ENCODE measurements around the gene TUBA4B. TPM values are rescaled to one million over a fixed set of nuclear protein-coding genes. Genes with fewer than 3 reads are reported as not detected.

The TUBA4B gene
- total RNA-seq, 1 experiment from 2014 or later = not detected

GRCh38 chr2:219230059-219230540 is 22.9 kb upstream of the TUBA4B start:
- H3K27ac Mint-ChIP-seq = peak overlapping the region; percentile 99 to 100 (median 99)

More at GRCh38 chr2:219230059-219230540, 22.9 kb upstream of the TUBA4B start:
- no peaks in the 10 kb centered on the region; a peak in 1 of 5 replicates for H3K9me3 Mint-ChIP-seq
- H3K79me1 ChIP-seq (ENCODE audit: insufficient read depth, low read depth, low read length, poor library complexity, severe bottlenecking) = no peaks in the 10 kb centered on the region
- no peaks in the 10 kb centered on the region for H3K23me2 ChIP-seq (ENCODE audit: insufficient read length, low read depth, low read length, poor library complexity, severe bottlenecking)
- H3K27ac ChIP-seq (ENCODE audit: insufficient read length, low read depth, low read length) = peak overlapping the region; percentile 29
- H3K4ac ChIP-seq (ENCODE audit: low read depth, low read length) = no peak overlapping the region
- no peak overlapping the region for H3K23ac ChIP-seq (ENCODE audit: insufficient read length, low read depth, low read length)
- H3K36me3 Mint-ChIP-seq (ENCODE audit: insufficient read depth in 1 of 3, low read depth in 3 of 3) = peaks cover 21 to 54% (median 48%) of the 10 kb centered on the region in 3 experiments
- no peak overlapping the region for H3K18ac ChIP-seq (ENCODE audit: insufficient read length, low read depth, low read length)
- H2BK5ac ChIP-seq (ENCODE audit: insufficient read length, low read length) = no peak overlapping the region
- H3K56ac ChIP-seq (ENCODE audit: insufficient read length, low read depth, low read length) = no peak overlapping the region
- no peak overlapping the region for H2BK12ac ChIP-seq (ENCODE audit: insufficient read length, low read depth, low read length)
- no peaks in the 10 kb centered on the region for H3K27me3 ChIP-seq (ENCODE audit: insufficient read depth, low read length)
- H3K4me3 Mint-ChIP-seq = peak overlapping the region; percentile 96 to 99
- H4K5ac ChIP-seq (ENCODE audit: insufficient read length, low read depth, low read length) = no peak overlapping the region
- H3K9ac ChIP-seq (ENCODE audit: extremely low read depth, insufficient read length, low read length) = peak overlapping the region; percentile 79
- H3K4me1 Mint-ChIP-seq = peaks cover 11% of the 10 kb centered on the region in 2 experiments
- H3K4me2 ChIP-seq (ENCODE audit: insufficient read depth, insufficient read length, low read length) = peak overlapping the region; percentile 77
- no peaks in the 10 kb centered on the region for H3K9me3 ChIP-seq (ENCODE audit: control insufficient read depth, low read depth, low read length)
- H3K79me2 ChIP-seq (ENCODE audit: insufficient read depth, low read length) = 0 out of 2 replicates have a peak, but pooled peaks cover 2% of the 10 kb centered on the region
- 0 out of 2 replicates have a peak overlapping the region, but pooled peaks have one; percentile 10 for H3K14ac ChIP-seq (ENCODE audit: insufficient read depth, low read length)
- H2BK15ac ChIP-seq (ENCODE audit: low read depth, low read length) = no peak overlapping the region
- H4K91ac ChIP-seq (ENCODE audit: insufficient read length, low read depth, low read length) = no peak overlapping the region
- H3T11ph ChIP-seq (ENCODE audit: low read length) = no peak overlapping the region
- WGBS (ENCODE audit: extremely low coverage, insufficient read length, low lambda C conversion rate) = no CpG with 5 or more reads among the region's 24 CpGs
- H4K20me1 ChIP-seq (ENCODE audit: control insufficient read depth, insufficient read depth, insufficient read length) = no peaks in the 10 kb centered on the region
- no peak overlapping the region for H4K8ac ChIP-seq (replicated peaks; ENCODE audit: insufficient read length, low read depth, low read length)
- H2BK20ac ChIP-seq (ENCODE audit: low read depth, low read length, poor library complexity, severe bottlenecking) = no peak overlapping the region
- no peak for TF ChIP-seq CTCF (conservative IDR thresholded peaks at IDR 0.05)
- H2BK120ac ChIP-seq (ENCODE audit: low read depth, low read length, poor library complexity, severe bottlenecking) = no peak overlapping the region
- peak; percentile 51 for DNase-seq
- H2AFZ ChIP-seq (ENCODE audit: low read length) = no peak overlapping the region
- H3K4me1 ChIP-seq (ENCODE audit: insufficient read depth, low read length) = no peaks in the 10 kb centered on the region
- no peak overlapping the region for H2AK5ac ChIP-seq (ENCODE audit: insufficient read length, low read length)
- H3K27me3 Mint-ChIP-seq (ENCODE audit: low read depth) = no peaks in the 10 kb centered on the region; the same call in 1 of the 2 replicates
